ENCODE results near the gene PIGW.

DNA sequence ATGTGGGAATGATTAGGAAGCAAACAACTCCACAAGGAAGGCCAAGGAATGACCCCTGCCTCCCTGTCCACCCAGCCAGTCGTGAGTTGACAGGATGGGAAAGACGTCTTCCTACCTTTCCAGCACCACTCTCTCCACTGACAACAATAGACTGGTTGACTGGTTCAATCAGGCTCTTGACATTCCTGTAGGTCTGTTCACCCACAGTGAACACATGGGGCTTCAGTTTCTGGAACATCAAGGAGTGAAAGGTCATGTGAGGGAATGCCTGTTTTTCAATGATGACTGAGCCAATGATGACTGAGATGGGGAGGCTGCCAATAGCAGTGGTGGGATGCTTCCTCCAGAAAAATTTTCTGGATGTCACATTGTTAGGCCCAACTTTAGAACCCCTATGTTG is 9.7 kb upstream of the PIGW start:
- TF ChIP-seq ZNF274 (IDR thresholded peaks at IDR 0.05; ENCODE audit: low read depth, low read length), result no peak
- no peak for TF ChIP-seq SUZ12 (IDR thresholded peaks at IDR 0.05; ENCODE audit: extremely low read depth, insufficient read depth, insufficient read length)

Measured in NT2/D1 (cell line).